ENCODE results near the gene NLK.
"Not testable (repeated sequence)": the region's sequence is repeated elsewhere in the genome, so short reads cannot be mapped to it uniquely, and the experiment has no call there.

Gene NLK

GRCh38 chr17:28096756-28097155 is 54.3 kb downstream of the NLK start:
- TF ChIP-seq POLR2A (IDR thresholded peaks at IDR 0.05; ENCODE audit: extremely low read depth, insufficient read length) (no peak), MAX (IDR thresholded peaks at IDR 0.05; ENCODE audit: low read depth, low read length) (no peak), MYC (IDR thresholded peaks at IDR 0.05; ENCODE audit: low read depth, low read length) (no peak), CTCF (IDR thresholded peaks at IDR 0.05; ENCODE audit: low read depth, low read length) (no peak)
- DNase-seq (ENCODE audit: low read depth): no peak
- H3K4me3 ChIP-seq (ENCODE audit: low read depth, low read length): no peak overlapping the region

- no peak overlapping the region for H3K4me3 ChIP-seq (ENCODE audit: low read depth, low read length)
- no peak for DNase-seq (ENCODE audit: low read depth)
- no peak for TF ChIP-seq CTCF (IDR thresholded peaks at IDR 0.05; ENCODE audit: low read depth, low read length)
- TF ChIP-seq MYC (IDR thresholded peaks at IDR 0.05; ENCODE audit: low read depth, low read length): no peak
- no peak for TF ChIP-seq POLR2A (IDR thresholded peaks at IDR 0.05; ENCODE audit: extremely low read depth, insufficient read length)
- TF ChIP-seq MAX (IDR thresholded peaks at IDR 0.05; ENCODE audit: low read depth, low read length): no peak
Measured at GRCh38 chr17:28097254-28097653, 54.8 kb downstream of the NLK start.

GRCh38 chr17:28097901-28098300 is 55.4 kb downstream of the NLK start:
- TF ChIP-seq MAX (IDR thresholded peaks at IDR 0.05; ENCODE audit: low read depth, low read length): no peak
- H3K4me3 ChIP-seq (ENCODE audit: low read depth, low read length): no peak overlapping the region
- DNase-seq (ENCODE audit: low read depth): no peak

GRCh38 chr17:28098591-28098990 is 56.1 kb downstream of the NLK start:
- not testable (repeated sequence) for DNase-seq (ENCODE audit: low read depth); H3K4me3 ChIP-seq (ENCODE audit: low read depth, low read length)

- H3K4me3 ChIP-seq (ENCODE audit: low read depth, low read length): no peak overlapping the region
- DNase-seq (ENCODE audit: low read depth): no peak
- TF ChIP-seq POLR2A (IDR thresholded peaks at IDR 0.05; ENCODE audit: extremely low read depth, insufficient read length) (no peak), MAX (IDR thresholded peaks at IDR 0.05; ENCODE audit: low read depth, low read length) (no peak), CTCF (IDR thresholded peaks at IDR 0.05; ENCODE audit: low read depth, low read length) (no peak), MYC (IDR thresholded peaks at IDR 0.05; ENCODE audit: low read depth, low read length) (no peak)
Measured at GRCh38 chr17:28100251-28100650, 57.8 kb downstream of the NLK start.

GRCh38 chr17:28100936-28101335 is 58.5 kb downstream of the NLK start:
- H3K4me3 ChIP-seq (ENCODE audit: low read depth, low read length): no peak overlapping the region
- DNase-seq (ENCODE audit: low read depth): no peak
- TF ChIP-seq MYC (IDR thresholded peaks at IDR 0.05; ENCODE audit: low read depth, low read length) (no peak), POLR2A (IDR thresholded peaks at IDR 0.05; ENCODE audit: extremely low read depth, insufficient read length) (no peak), MAX (IDR thresholded peaks at IDR 0.05; ENCODE audit: low read depth, low read length) (no peak), CTCF (IDR thresholded peaks at IDR 0.05; ENCODE audit: low read depth, low read length) (no peak)

GRCh38 chr17:28101919-28102318 is 59.4 kb downstream of the NLK start:
- H3K4me3 ChIP-seq (ENCODE audit: low read depth, low read length): no peak overlapping the region
- no peak for TF ChIP-seq MAX (IDR thresholded peaks at IDR 0.05; ENCODE audit: low read depth, low read length)
- TF ChIP-seq CTCF (IDR thresholded peaks at IDR 0.05; ENCODE audit: low read depth, low read length): no peak
- no peak for TF ChIP-seq POLR2A (IDR thresholded peaks at IDR 0.05; ENCODE audit: extremely low read depth, insufficient read length)
- no peak for TF ChIP-seq MYC (IDR thresholded peaks at IDR 0.05; ENCODE audit: low read depth, low read length)
- DNase-seq (ENCODE audit: low read depth): no peak
